Stimulated activated CD8-positive, alpha-beta memory T cell treated with anti-CD3 and anti-CD28 coated beads, Interleukin-4, amount 100 ng/mL, for 4 hours (primary cell): Measurements from ENCODE around the gene PRDM16.

Experiments used
- DNase-seq, 2 donors: peaks; one replicate each; pipeline ENCODE4 v3.0.0-alpha.2; 2020; ENCODE audit warnings: low read depth in 2 of 2, low spot score in 1 of 2

PRDM16 gene

DNA sequence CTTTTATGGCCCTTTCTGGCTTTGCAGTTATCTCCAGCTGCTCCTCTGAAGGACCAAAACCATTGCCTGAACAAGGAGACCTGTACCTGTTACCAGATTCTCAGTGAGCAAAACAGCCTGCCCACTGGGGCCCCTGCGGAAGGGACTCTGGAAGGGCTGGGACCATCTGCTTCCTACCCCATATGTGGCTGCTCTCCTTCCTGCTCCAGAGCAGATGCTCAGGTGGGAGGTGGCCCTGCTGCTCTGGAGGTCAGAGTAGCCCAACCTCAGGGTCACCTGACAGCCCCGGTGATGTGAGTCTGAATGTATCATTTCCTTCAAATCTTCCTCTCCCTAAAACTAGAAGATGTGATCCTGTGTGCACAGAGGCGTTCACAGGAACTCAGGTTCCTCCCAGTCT, 33.6 kb downstream of the PRDM16 start:
- no peak for DNase-seq

DNA sequence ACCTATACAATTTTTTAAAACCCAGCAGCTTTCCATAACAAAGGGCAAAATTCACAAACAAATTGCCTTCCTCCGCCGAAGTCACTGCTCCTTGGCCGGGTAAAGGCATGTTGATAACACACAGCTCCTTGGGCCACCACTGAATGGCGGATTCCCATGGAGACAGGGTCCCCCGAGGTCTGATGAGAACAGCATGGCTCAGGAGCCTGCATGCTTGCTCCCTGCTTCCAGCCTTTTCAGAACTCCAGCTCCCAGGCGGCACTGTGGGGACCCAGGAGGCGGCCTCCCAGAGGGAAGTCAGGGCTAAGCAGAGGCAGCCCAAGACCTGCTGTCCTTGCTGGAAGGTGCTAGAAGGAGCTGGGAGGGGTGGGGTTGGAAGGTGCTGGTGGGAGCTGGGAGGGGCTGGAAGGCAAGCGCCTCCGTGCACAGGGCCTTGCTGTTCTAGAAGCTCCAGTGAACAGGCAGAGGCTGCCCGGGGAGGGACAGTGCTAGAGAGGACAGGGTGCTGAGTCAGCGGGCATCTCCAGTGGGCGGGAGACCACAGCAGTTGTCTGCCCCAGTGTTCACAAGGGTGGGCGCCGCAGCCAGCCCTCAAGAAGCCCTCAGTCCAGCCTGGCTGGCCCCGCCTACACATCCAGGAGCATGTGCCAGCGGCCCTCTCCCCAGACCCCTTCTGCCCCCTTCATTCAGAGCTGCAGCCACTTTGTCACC, 35.1 kb downstream of the PRDM16 start:
- DNase-seq = no peak

GRCh38 chr1:3105167-3105863, 36.3 kb downstream of the PRDM16 start:
- DNase-seq = no peak

- no peak for DNase-seq
Measured at GRCh38 chr1:3106216-3106615, 37.2 kb downstream of the PRDM16 start.

- DNase-seq = no peak
Measured at GRCh38 chr1:3107201-3107600, 38.2 kb downstream of the PRDM16 start.

DNA sequence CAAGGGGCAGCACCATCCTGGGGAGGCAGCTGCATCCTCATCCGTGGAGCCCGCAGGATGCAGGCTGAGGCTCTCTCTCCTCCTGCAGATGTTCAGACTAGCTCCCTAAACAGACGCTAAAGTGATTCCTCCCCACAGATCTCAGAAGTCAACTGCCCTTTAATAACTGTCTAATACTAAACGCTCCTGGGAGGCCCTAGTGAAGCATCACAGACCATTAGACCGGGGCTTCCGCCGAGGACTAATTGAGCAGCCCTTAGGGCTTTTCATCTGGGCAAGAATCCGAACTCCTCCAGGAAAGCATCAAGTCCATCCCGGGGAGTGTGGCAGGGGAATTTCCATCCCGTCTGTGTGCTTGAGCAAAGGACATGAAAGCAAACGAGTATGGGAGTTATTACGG, 40.4 kb downstream of the PRDM16 start:
- no peak for DNase-seq

GRCh38 chr1:3111348-3112021, 42.5 kb downstream of the PRDM16 start:
- no peak for DNase-seq

- DNase-seq = no peak
Measured at GRCh38 chr1:3112526-3112925, 43.5 kb downstream of the PRDM16 start.

DNA sequence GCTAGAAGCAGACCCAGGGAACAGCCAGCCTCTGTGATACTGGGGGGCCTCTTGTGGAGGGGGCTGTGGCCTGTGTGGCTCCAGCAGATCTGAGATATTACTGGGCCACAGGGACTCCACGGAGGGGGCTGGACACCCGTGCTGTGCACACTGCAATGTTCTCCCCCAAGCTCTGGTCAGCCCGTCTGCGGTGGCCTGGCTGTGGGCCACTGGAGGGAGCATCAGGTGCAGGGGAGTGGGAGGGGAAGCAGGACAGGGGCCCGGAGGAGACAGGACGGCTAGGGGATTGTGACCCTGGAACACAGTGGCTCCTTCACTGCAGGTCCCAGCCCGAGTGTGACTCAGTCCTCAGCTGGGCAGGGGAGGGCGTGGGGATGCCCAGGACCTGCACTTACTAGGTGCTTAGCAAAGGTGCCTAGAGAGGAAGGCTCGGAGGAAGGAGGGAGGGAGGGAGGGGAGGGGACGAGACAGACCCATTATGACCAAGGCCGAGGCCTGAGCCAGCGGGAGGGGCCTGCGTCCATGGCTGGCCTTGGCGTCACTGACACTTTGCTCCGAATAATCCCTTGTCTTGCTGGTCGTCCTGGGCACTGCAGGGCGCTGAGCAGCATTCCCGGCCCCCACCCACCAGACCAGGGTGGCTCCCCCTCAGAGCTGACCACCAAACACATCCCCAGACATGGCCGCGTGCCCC, 44.2 kb downstream of the PRDM16 start:
- no peak for DNase-seq

DNA sequence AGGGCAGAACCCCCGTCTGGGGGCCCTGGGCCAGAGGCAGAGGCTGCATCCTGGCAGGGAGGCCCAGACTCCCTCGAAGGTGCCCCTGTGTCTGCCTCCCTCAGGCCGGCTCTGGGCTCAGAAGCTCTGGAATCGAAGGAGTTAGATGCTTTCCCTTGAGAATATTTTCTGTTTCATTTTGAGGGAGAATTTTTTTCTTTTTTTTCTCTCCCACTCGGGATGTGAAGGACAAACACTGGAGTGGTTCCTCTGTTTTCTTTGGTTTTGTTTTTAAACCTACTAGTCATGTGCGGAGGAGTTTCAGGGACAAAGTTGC, 44.7 kb downstream of the PRDM16 start:
- no peak for DNase-seq

DNA sequence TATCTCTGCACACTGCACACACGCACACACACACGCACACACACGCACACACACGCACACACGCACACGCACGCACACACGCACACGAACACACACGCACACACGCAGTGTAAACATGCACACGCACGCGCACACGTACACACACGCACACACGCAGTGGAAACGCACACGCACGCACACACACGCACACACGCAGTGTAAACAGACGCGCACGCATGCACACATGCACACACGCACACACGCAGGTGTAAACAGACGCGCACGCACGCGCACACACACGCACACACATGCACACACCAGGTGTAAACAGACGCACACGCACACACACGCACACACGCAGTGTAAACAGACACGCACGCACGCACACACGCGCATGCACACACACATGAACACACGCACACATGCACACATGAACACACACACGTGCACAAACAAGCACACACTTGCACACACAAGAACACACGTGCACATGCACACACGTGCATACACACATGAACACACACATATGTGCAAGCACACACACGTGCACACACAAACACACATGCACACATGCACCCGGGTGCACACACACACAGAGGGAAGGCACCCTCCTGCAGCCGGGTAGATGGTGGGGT, 45.2 kb downstream of the PRDM16 start:
- no peak for DNase-seq

DNA sequence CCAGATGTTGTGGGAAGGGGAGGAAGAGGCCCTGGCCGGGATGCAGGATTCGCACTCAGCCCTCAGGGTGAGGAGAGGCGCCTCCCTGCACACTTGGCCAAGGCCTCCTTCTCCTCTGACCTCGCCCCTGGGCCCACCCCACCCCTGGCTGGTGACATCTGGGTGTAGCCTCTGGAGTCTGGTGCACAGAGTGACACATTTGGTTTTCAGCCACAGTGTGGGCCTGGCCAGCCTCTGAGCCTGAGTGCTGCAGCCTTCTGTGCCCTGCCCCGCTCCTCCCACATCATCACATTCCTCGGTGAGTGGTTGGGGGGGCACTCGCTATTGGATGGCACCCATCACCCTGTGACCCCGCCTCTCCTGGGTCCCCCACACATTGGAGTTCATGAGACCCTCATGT, 45.8 kb downstream of the PRDM16 start:
- no peak for DNase-seq

GRCh38 chr1:3115275-3116149, 46.5 kb downstream of the PRDM16 start:
- DNase-seq = no peak

DNA sequence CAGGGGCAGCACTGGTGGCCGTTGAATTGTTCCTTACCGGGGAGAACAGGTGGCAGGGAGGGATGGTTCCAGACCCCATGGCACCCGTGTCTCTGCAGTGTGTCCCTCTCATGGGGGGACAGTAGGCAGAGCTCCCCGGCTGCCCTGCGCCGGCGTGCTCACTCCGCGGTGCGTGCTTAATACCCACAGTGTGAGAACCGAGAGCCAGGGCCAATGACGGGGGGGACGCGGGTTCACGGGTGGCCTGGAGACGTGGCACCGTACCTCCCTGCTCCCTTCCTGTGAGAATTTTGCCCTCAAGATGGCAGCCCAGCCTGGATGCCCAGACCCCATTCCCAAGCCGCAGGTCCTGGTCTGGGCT, 47.1 kb downstream of the PRDM16 start:
- no peak for DNase-seq

DNA sequence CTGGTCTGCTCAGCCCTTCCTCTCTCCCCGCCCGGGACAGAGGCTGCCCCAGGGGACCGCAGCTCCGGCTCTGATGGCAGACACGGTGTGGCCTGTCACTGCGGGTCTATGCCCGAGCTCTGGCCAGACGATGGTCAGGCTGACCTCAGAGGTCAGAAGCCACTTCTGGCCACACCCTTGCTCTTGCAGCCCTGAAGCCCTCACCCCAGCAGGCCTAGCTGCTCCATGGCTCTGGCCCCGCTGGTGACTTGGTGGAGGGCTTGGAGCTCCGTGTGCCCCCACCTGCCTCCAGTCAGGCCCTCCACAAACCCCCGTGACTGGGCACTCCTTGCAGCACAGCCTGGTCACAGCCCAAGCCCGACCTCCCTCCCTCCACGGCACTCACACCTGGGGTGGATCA, 47.6 kb downstream of the PRDM16 start:
- no peak for DNase-seq

- no peak for DNase-seq
Measured at GRCh38 chr1:3117879-3118278, 48.9 kb downstream of the PRDM16 start.

DNA sequence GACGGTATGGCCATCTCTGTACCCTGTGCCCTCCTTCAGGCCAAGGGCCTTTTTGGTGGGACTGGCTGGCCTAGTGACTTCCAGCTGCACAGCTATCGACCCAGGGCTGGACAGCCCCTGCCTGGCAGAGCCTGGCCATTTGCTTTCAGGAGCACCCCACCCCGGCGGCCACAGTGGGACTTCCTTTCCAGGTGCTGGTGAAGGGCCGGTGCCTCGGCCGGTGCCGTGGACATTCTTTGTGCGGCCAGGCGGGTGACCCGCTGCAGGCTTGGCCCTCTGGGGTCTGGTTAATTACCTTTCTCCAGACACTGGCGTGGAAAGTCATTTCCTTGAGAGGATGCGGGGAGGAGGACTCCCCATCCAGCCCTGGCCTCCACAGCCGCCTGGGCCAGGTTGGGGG, 50.1 kb downstream of the PRDM16 start:
- DNase-seq = no peak

DNA sequence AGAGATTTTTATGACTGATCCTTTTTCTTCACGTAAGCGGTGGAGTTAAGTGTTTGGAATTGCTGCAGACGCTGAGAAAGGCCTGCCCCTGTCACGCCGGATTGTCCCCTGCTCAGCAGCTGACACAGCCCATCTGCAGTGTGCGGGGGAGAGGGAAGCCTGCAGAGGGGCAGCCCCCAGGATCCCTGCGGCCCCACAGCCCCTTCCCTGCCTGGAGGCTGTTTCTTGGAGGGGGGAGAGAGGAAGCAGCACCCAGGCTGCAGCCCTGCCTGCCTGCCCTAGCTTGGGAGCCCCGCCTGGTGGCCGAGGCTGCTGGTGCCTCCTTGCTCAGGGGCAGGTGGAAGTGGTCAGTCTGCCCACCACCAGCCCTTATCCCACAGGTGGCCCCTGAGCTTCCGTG, 50.7 kb downstream of the PRDM16 start:
- no peak for DNase-seq

DNA sequence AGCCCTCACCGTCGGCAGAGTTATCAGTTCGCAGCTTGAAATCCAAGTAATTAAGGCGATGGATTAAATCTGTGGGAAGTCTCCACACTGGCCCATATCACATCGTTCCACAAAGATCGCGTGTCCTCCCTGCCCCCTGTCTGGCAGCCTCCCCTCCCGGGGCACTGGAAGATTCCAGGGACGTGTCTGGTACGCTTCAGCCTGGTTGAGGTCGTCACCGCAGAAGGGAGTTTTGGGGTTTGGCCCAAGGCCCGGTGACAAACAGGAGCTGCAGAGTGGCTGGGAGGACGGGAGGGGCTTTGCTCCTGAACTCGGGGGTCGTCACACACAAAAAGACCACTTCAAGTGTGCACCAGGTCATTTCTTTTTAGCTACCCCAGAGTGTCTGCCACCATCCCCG, 51.1 kb downstream of the PRDM16 start:
- no peak for DNase-seq

- DNase-seq = no peak
Measured at GRCh38 chr1:3120994-3121393, 52.0 kb downstream of the PRDM16 start.
